NB4 (cell line): ENCODE results near the gene RMC1.

Source experiments
- POLR2A ChIP-seq: IDR thresholded peaks from 2 replicates; pipeline ENCODE4 v1.6.1; 2011; ENCODE audit warnings: mild to moderate bottlenecking; ENCODE audit not compliant: insufficient read length; ENCODE audit errors: extremely low read depth
- TF ChIP-seq, protein P1 (sequence below): IDR thresholded peaks from one replicate; pipeline ENCODE4 v1.5.1; 2012; ENCODE audit warnings: low read depth, low read length

- TF ChIP-seq, protein P1, sequence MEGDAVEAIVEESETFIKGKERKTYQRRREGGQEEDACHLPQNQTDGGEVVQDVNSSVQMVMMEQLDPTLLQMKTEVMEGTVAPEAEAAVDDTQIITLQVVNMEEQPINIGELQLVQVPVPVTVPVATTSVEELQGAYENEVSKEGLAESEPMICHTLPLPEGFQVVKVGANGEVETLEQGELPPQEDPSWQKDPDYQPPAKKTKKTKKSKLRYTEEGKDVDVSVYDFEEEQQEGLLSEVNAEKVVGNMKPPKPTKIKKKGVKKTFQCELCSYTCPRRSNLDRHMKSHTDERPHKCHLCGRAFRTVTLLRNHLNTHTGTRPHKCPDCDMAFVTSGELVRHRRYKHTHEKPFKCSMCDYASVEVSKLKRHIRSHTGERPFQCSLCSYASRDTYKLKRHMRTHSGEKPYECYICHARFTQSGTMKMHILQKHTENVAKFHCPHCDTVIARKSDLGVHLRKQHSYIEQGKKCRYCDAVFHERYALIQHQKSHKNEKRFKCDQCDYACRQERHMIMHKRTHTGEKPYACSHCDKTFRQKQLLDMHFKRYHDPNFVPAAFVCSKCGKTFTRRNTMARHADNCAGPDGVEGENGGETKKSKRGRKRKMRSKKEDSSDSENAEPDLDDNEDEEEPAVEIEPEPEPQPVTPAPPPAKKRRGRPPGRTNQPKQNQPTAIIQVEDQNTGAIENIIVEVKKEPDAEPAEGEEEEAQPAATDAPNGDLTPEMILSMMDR: no peak
- TF ChIP-seq POLR2A: no peak
These were observed 77.5 kb downstream of the RMC1 start for GRCh38 chr18:23580677-23581367.
